ENCODE data around the gene ARL16. TPM values are rescaled to one million over a fixed set of nuclear protein-coding genes. Genes with fewer than 3 reads are reported as not detected.

Gene ARL16
- total RNA-seq, 1 experiment from 2014 or later, result 47.5 TPM

GRCh38 chr17:81635973-81636504, 47.6 kb downstream of the ARL16 start:
- Histone ChIP-seq H3K4me1 (ENCODE audit: control insufficient read depth in 1 of 2, insufficient read depth in 2 of 2, low read length in 2 of 2) (peaks cover 12 to 32% of the 10 kb centered on the region in 2 experiments), H3K27ac (ENCODE audit: low read depth, low read length) (peak overlapping the region; percentile 83), H3K9me3 (ENCODE audit: control insufficient read depth in 1 of 2, insufficient read depth in 1 of 2, low read depth in 1 of 2, low read length in 2 of 2) (no peaks in the 10 kb centered on the region), H4K20me1 (ENCODE audit: insufficient read depth) (peaks cover 14% of the 10 kb centered on the region; the same call in 1 of the 2 replicates), H3K4me2 (ENCODE audit: low read length) (peak overlapping the region; percentile 80), H3K9ac (ENCODE audit: low read length) (peak overlapping the region; percentile 97), H3K79me2 (ENCODE audit: insufficient read depth, low read length) (peaks cover 56% of the 10 kb centered on the region), H3K27me3 (ENCODE audit: insufficient read depth, low read length) (no peaks in the 10 kb centered on the region), H3K36me3 (ENCODE audit: control insufficient read depth in 1 of 2, insufficient read depth in 2 of 2, low read length in 2 of 2) (peaks cover 3 to 4% of the 10 kb centered on the region in 2 experiments; a peak in 1 of 4 replicates), H2AFZ (ENCODE audit: low read depth, low read length, poor library complexity, severe bottlenecking) (no peak overlapping the region), H3K9me2 (ENCODE audit: insufficient read depth) (no peaks in the 10 kb centered on the region), H3K4me3 (replicated peaks in 1 of 2; ENCODE audit: low read depth in 1 of 2, low read length in 2 of 2) (peak overlapping the region; percentile 74 to 94)
- no peak for DNase-seq (ENCODE audit: low read depth, low spot score)
- BruUV-seq (replicated peaks), result no TSS peak
- TF ChIP-seq ATF3 (IDR thresholded peaks at IDR 0.05), result no peak
- TF ChIP-seq POLR2A (IDR thresholded peaks at IDR 0.05; ENCODE audit: borderline replicate concordance, extremely low read depth, insufficient read depth, insufficient read length), result no peak
- no peak for TF ChIP-seq SRF (IDR thresholded peaks at IDR 0.05; ENCODE audit: low read depth)
- no peak for TF ChIP-seq ZFX (IDR thresholded peaks at IDR 0.05)
- TF ChIP-seq FOSL1 (IDR thresholded peaks at IDR 0.05; ENCODE audit: low read depth), result no peak
- no peak for TF ChIP-seq SP1 (IDR thresholded peaks at IDR 0.05; ENCODE audit: low read depth)
- no peak for TF ChIP-seq ZNF274 (IDR thresholded peaks at IDR 0.05; ENCODE audit: low read depth, low read length)
- TF ChIP-seq CEBPB (IDR thresholded peaks at IDR 0.05; ENCODE audit: low read depth), result no peak
- no peak for TF ChIP-seq POLR2AphosphoS5 (IDR thresholded peaks at IDR 0.05; ENCODE audit: low read depth, low read length)
- TF ChIP-seq EZH2 (IDR thresholded peaks at IDR 0.05), result no peak
- TF ChIP-seq ELF1 (IDR thresholded peaks at IDR 0.05; ENCODE audit: borderline replicate concordance, low read depth), result no peak
- no peak for TF ChIP-seq REST (IDR thresholded peaks at IDR 0.05; ENCODE audit: low read depth)
- TF ChIP-seq ZBTB33 (IDR thresholded peaks at IDR 0.05; ENCODE audit: extremely low read depth, insufficient replicate concordance, low read length), result no peak
- TF ChIP-seq CBX3 (IDR thresholded peaks at IDR 0.05; ENCODE audit: low read depth), result no peak
- no peak for TF ChIP-seq EGR1 (IDR thresholded peaks at IDR 0.05; ENCODE audit: low read depth)
- TF ChIP-seq MAX (IDR thresholded peaks at IDR 0.05), result no peak
- intact Hi-C loops (cut with micrococcal nuclease), result no loop called here
- POLR2A ChIA-PET, result interaction anchor here (1.1 to 1.2 kb wide), 2 partner anchors 29 to 84 kb away, joined by 3 to 4 read pairs; partner anchors contain the start of gene FAAP100
- RAD21 ChIA-PET (ENCODE audit: low non-redundant PET in 1 of 2, low total read pairs in 2 of 2, uncharacterized antibody in 2 of 2, unreplicated experiment in 2 of 2), result no interaction called here
- CTCF ChIA-PET, result no interaction called here
- peak; percentile 53 for ATAC-seq
